GM10248 (cell line): ENCODE measurements around the gene MLN.

Experiments
- CTCF ChIA-PET: fragments of 300-600 bp; sonication (Branson Sonifier 250); formaldehyde crosslinking; extraction: SDS; loops from one replicate; lab custom pipeline; 2021; ENCODE audit warnings: antibody characterized with exemption; lab: Yijun Ruan, JAX
- POLR2A ChIA-PET: fragments of 350-650 bp; sonication (Branson Sonifier 250); formaldehyde crosslinking; extraction: SDS; loops from one replicate; lab custom pipeline; 2020; ENCODE audit warnings: antibody characterized with exemption; lab: Yijun Ruan, JAX
- DNase-seq: peaks from one replicate; pipeline ENCODE4 v3.0.0; 2012; ENCODE audit errors: extremely low spot score
- TF ChIP-seq, protein P1 (sequence below): IDR thresholded peaks from 2 replicates; pipeline ENCODE4 v1.5.1; 2012; ENCODE audit warnings: mild to moderate bottlenecking, low read depth; ENCODE audit errors: extremely low read depth, missing control alignments, control extremely low read depth

The MLN gene

DNA sequence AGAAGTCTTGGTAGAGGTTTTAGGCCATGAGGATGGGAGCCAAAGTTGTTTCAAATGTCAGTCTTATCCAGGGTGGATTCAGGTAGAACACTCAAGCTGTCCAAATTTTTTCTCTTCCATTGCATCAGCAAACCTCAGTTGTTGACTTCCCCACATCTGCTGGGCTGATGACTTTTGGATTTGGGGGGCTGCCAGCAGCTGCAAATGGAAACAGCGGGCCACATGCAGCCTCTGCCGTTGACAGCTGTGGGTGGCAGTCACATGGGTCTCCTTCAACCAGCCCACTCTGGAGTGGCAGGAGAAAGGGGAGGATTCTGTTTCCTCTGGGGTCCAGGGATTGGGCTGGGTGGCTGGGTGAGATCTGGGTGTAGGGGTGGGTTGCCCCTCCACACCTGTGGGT lies 5.8 kb upstream of the MLN start:
- ChIA-PET POLR2A (no interaction called here), CTCF (no interaction called here)
- no peak for DNase-seq
- TF ChIP-seq, protein P1, sequence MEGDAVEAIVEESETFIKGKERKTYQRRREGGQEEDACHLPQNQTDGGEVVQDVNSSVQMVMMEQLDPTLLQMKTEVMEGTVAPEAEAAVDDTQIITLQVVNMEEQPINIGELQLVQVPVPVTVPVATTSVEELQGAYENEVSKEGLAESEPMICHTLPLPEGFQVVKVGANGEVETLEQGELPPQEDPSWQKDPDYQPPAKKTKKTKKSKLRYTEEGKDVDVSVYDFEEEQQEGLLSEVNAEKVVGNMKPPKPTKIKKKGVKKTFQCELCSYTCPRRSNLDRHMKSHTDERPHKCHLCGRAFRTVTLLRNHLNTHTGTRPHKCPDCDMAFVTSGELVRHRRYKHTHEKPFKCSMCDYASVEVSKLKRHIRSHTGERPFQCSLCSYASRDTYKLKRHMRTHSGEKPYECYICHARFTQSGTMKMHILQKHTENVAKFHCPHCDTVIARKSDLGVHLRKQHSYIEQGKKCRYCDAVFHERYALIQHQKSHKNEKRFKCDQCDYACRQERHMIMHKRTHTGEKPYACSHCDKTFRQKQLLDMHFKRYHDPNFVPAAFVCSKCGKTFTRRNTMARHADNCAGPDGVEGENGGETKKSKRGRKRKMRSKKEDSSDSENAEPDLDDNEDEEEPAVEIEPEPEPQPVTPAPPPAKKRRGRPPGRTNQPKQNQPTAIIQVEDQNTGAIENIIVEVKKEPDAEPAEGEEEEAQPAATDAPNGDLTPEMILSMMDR = no peak

DNA sequence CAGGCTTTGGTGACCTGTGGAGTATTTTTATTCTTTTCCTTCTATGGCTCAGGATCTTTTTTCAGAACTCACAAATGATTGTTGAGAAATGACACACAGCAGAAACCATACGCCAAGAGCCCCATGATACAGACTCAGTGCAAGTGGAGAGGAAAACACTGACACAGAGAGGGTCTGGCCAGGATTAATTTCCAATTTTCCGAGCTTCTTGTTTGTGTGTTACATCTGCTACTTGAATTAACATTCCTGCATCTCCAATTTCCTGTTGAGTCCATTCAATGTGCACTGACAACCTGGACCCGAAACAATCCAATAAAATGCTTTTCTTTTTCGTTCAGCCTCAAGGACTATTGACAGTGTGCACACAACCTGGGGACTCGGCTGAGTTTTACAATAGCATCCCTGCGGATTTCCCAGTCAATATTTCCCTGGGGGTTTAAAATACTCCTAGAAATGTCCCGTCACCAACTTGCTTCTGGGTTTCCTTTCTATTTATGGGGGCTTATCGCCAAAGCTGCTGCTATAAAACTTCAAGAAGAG lies 4.9 kb upstream of the MLN start:
- DNase-seq = no peak
- CTCF ChIA-PET = no interaction called here
- POLR2A ChIA-PET = no interaction called here
- TF ChIP-seq, protein P1 = no peak

- TF ChIP-seq, protein P1 = no peak
- no peak for DNase-seq
- CTCF ChIA-PET = no interaction called here
- POLR2A ChIA-PET = no interaction called here
Measured at GRCh38 chr6:33807606-33808005, 3.8 kb upstream of the MLN start.

GRCh38 chr6:33806841-33807240 lies 3.0 kb upstream of the MLN start:
- no peak for DNase-seq
- ChIA-PET CTCF (interaction anchor here (1.2 kb wide), 1 partner anchor 221 kb away, joined by 3 read pairs; no protein-coding TSS in a partner anchor), POLR2A (no interaction called here)
- TF ChIP-seq, protein P1 = no peak

GRCh38 chr6:33802186-33802958 lies 1.4 kb downstream of the MLN start:
- DNase-seq = no peak
- TF ChIP-seq, protein P1 = no peak
- ChIA-PET POLR2A (no interaction called here), CTCF (interaction anchor here (0.9 kb wide), 1 partner anchor 31 kb away, joined by 3 read pairs; no protein-coding TSS in a partner anchor)

DNA sequence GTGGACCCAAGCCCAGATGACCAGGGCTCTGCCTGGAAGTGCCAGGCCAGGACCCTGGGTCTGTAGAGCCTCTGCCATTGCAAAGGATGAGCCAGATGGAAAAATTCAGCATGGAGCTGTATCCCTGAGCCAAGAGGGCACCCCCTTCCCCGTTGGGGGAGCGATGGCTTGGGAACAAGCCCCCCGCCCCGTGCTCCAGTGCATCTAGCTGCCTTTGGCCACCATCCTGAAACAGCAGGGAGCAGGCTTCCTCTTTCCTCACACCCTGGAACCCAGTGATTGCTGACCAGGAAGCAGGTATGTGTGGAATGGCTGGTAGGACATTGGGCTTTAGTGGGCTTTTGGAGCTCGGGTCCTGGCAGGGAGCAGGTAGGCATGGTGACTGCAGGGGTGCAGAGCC lies 2.2 kb downstream of the MLN start:
- ChIA-PET CTCF (interaction anchor here (0.9 kb wide), 1 partner anchor 30 kb away, joined by 3 read pairs; no protein-coding TSS in a partner anchor), POLR2A (no interaction called here)
- no peak for DNase-seq
- TF ChIP-seq, protein P1 = no peak
